ENCODE data around the gene PLOD2. TPM values are rescaled to one million over a fixed set of nuclear protein-coding genes. Genes with fewer than 3 reads are reported as not detected.

PLOD2 gene
- total RNA-seq, 1 experiment from 2014 or later, result 36.6 TPM

DNA sequence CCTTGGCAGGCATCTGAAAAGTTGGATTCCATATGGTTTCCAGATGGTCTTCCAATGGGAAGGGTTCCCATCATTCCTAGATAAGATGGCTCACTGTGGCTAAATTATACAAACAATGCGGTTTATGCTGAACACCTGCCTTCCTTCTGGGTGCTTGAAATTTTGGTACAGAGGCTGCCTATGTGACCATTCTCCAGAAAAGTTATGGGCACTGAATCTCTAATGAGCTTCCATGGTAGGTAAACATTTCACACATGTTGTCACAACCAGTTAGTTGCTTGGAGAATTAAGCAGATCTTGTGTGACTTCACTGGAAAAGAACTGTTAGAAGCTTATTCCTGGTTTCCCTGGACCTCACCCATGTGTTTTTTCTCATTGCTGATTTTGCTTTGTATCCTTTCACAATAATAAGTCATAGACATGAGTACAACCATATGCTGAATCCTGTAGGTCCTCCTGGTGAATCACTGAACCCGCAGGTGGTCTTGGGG, 30.1 kb downstream of the PLOD2 start:
- no peak for ATAC-seq
- DNase-seq (ENCODE audit: low spot score), result no peak
- CTCF ChIA-PET, result interaction anchor here (1.1 kb wide), 1 partner anchor 65 kb away, joined by 3 read pairs; no protein-coding TSS in a partner anchor
- Mint-ChIP-seq H3K27me3 (ENCODE audit: low read depth) (no peaks in the 10 kb centered on the region), H3K4me1 (peaks cover 30% of the 10 kb centered on the region), H3K9me3 (peaks cover 7% of the 10 kb centered on the region; the same call in 1 of the 2 replicates), H3K27ac (no peak overlapping the region), H3K36me3 (peaks cover 14% of the 10 kb centered on the region; the same call in 1 of the 2 replicates), H3K4me3 (no peak overlapping the region)
- POLR2A ChIA-PET, result no interaction called here
- no peak for TF ChIP-seq ZNF232 (CRISPR knock-in tag; IDR thresholded peaks at IDR 0.05)
- TF ChIP-seq GTF2I (CRISPR knock-in tag; conservative IDR thresholded peaks at IDR 0.05), result no peak
- no peak for TF ChIP-seq FOXP1 (CRISPR knock-in tag; IDR thresholded peaks at IDR 0.05; ENCODE audit: borderline replicate concordance)
- TF ChIP-seq ZNF219 (CRISPR knock-in tag; IDR thresholded peaks at IDR 0.05; ENCODE audit: borderline replicate concordance), result no peak
- no peak for TF ChIP-seq ATF1 (CRISPR knock-in tag; IDR thresholded peaks at IDR 0.05)
- TF ChIP-seq, protein P1, sequence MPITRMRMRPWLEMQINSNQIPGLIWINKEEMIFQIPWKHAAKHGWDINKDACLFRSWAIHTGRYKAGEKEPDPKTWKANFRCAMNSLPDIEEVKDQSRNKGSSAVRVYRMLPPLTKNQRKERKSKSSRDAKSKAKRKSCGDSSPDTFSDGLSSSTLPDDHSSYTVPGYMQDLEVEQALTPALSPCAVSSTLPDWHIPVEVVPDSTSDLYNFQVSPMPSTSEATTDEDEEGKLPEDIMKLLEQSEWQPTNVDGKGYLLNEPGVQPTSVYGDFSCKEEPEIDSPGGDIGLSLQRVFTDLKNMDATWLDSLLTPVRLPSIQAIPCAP (CRISPR knock-in tag; IDR thresholded peaks at IDR 0.05), result no peak
- no peak for TF ChIP-seq NR3C1 (CRISPR knock-in tag; conservative IDR thresholded peaks at IDR 0.05; ENCODE audit: low read depth)
- no peak for TF ChIP-seq CREM (CRISPR knock-in tag; IDR thresholded peaks at IDR 0.05)
- no peak for TF ChIP-seq NFYB (CRISPR knock-in tag; conservative IDR thresholded peaks at IDR 0.05; ENCODE audit: low read depth)
- TF ChIP-seq OVOL2 (CRISPR knock-in tag; IDR thresholded peaks at IDR 0.05; ENCODE audit: borderline replicate concordance), result no peak
- TF ChIP-seq, protein P2, sequence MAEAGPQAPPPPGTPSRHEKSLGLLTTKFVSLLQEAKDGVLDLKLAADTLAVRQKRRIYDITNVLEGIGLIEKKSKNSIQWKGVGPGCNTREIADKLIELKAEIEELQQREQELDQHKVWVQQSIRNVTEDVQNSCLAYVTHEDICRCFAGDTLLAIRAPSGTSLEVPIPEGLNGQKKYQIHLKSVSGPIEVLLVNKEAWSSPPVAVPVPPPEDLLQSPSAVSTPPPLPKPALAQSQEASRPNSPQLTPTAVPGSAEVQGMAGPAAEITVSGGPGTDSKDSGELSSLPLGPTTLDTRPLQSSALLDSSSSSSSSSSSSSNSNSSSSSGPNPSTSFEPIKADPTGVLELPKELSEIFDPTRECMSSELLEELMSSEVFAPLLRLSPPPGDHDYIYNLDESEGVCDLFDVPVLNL (CRISPR knock-in tag; IDR thresholded peaks at IDR 0.05; ENCODE audit: borderline replicate concordance, low read depth), result no peak
- no peak for TF ChIP-seq ZBTB21 (CRISPR knock-in tag; IDR thresholded peaks at IDR 0.05; ENCODE audit: borderline replicate concordance)
- TF ChIP-seq JAZF1 (CRISPR knock-in tag; IDR thresholded peaks at IDR 0.05), result no peak
- TF ChIP-seq, protein P3, sequence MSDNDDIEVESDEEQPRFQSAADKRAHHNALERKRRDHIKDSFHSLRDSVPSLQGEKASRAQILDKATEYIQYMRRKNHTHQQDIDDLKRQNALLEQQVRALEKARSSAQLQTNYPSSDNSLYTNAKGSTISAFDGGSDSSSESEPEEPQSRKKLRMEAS (CRISPR knock-in tag; IDR thresholded peaks at IDR 0.05), result no peak
- TF ChIP-seq, protein P4, sequence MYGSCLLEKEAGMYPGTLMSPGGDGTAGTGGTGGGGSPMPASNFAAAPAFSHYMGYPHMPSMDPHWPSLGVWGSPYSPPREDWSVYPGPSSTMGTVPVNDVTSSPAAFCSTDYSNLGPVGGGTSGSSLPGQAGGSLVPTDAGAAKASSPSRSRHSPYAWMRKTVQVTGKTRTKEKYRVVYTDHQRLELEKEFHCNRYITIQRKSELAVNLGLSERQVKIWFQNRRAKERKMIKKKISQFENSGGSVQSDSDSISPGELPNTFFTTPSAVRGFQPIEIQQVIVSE (CRISPR knock-in tag; IDR thresholded peaks at IDR 0.05; ENCODE audit: borderline replicate concordance), result no peak
- no peak for TF ChIP-seq EMX1 (CRISPR knock-in tag; IDR thresholded peaks at IDR 0.05)
- TF ChIP-seq, protein P5, sequence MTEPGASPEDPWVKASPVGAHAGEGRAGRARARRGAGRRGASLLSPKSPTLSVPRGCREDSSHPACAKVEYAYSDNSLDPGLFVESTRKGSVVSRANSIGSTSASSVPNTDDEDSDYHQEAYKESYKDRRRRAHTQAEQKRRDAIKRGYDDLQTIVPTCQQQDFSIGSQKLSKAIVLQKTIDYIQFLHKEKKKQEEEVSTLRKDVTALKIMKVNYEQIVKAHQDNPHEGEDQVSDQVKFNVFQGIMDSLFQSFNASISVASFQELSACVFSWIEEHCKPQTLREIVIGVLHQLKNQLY (CRISPR knock-in tag; IDR thresholded peaks at IDR 0.05), result no peak

DNA sequence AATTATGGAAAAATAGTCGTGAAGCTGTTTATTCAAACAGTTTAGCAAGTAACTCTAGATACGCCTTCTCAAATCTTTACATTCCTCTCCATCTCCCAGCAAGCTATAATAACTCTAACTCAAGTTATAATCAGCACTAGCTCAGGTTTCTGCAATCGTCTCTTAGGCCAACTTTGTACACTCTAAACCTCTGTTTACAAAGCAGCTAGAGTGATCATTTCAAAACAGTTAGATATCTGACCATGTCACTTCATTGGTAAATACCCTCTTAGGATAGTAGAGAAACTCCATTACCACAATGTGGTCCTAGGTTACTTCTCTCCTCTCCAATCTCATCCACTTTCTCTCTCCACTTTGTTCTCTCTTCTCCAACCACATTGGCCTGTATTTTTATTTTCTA, 31.2 kb downstream of the PLOD2 start:
- CTCF ChIA-PET, result no interaction called here
- H3K4me3 Mint-ChIP-seq, result no peak overlapping the region
- peaks cover 14% of the 10 kb centered on the region; the same call in 1 of the 2 replicates for H3K36me3 Mint-ChIP-seq
- POLR2A ChIA-PET, result no interaction called here
- H3K27me3 Mint-ChIP-seq (ENCODE audit: low read depth), result no peaks in the 10 kb centered on the region
- H3K9me3 Mint-ChIP-seq, result peaks cover 7% of the 10 kb centered on the region; the same call in 1 of the 2 replicates
- peaks cover 20% of the 10 kb centered on the region for H3K4me1 Mint-ChIP-seq
- DNase-seq (ENCODE audit: low spot score), result no peak
- no peak overlapping the region for H3K27ac Mint-ChIP-seq
- no peak for ATAC-seq
- TF ChIP-seq, protein P6, sequence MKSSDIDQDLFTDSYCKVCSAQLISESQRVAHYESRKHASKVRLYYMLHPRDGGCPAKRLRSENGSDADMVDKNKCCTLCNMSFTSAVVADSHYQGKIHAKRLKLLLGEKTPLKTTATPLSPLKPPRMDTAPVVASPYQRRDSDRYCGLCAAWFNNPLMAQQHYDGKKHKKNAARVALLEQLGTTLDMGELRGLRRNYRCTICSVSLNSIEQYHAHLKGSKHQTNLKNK (CRISPR knock-in tag; IDR thresholded peaks at IDR 0.05), result no peak
- TF ChIP-seq NFATC4 (CRISPR knock-in tag; IDR thresholded peaks at IDR 0.05) (no peak), HMGA2 (CRISPR knock-in tag; IDR thresholded peaks at IDR 0.05) (no peak), SMAD3 (CRISPR knock-in tag; IDR thresholded peaks at IDR 0.05; ENCODE audit: borderline replicate concordance) (no peak), TP53 (CRISPR knock-in tag; IDR thresholded peaks at IDR 0.05) (no peak), RELA (CRISPR knock-in tag; IDR thresholded peaks at IDR 0.05; ENCODE audit: borderline replicate concordance) (no peak), FOXK1 (CRISPR knock-in tag; IDR thresholded peaks at IDR 0.05) (no peak), TEAD1 (CRISPR knock-in tag; IDR thresholded peaks at IDR 0.05) (no peak), ZNF423 (CRISPR knock-in tag; IDR thresholded peaks at IDR 0.05) (no peak)
- TF ChIP-seq, protein P5 (CRISPR knock-in tag; IDR thresholded peaks at IDR 0.05), result no peak
- TF ChIP-seq, protein P7, sequence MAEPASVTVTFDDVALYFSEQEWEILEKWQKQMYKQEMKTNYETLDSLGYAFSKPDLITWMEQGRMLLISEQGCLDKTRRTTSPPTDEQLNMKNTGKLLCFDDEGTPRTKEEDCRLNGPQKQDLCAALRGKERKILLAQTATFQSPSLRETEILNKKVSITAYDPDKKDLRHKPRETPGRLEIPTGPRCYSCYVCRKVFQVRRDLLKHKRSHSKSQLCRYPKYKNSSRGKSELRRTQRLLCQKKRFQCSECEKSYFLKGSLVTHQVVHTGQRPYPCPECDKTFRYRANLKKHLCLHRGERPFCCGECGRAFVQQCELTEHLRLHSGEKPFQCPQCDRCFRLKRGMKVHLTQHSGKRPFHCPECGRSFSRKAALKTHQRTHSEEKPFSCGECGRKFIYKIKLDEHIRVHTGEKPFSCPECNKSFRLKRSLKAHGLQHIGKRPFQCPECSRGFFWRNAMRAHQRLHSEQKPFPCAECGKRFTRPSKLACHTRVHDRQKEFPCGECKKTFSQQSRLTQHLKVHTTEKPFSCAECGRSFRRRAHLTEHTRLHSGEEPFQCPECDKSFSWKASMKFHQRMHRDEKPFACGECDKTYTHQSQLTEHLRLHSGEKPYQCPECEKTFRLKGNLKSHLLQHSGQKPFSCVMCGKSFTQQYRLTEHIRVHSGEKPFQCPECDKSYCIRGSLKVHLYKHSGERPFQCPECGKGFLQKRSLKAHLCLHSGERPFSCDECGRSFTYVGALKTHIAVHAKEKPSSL (CRISPR knock-in tag; conservative IDR thresholded peaks at IDR 0.05), result no peak
- TF ChIP-seq, protein P8, sequence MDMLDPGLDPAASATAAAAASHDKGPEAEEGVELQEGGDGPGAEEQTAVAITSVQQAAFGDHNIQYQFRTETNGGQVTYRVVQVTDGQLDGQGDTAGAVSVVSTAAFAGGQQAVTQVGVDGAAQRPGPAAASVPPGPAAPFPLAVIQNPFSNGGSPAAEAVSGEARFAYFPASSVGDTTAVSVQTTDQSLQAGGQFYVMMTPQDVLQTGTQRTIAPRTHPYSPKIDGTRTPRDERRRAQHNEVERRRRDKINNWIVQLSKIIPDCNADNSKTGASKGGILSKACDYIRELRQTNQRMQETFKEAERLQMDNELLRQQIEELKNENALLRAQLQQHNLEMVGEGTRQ (CRISPR knock-in tag; IDR thresholded peaks at IDR 0.05), result no peak
